ENCODE results near the gene TUBA8.
"Not testable (repeated sequence)": the region's sequence is repeated elsewhere in the genome, so short reads cannot be mapped to it uniquely, and the experiment has no call there.

Gene TUBA8

DNA sequence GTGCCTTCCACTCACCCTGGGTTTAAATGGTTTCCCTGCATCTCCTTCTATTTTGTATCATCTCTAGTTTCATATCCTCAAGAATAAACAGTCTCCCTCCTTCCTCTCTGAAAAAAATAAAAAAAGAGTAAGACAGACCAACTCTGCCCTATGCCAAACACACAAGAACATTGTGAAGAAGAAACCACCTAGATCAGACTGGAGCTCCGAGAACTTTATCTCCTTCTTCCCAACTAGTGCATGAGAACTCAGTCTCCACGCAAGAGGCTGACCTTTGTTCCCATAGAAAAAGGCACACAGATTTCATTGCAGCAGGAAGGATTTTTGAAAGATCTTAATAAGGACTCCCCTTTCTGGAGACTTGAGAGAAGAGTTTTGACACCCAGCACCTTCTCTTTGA lies 41.6 kb upstream of the TUBA8 start:
- Histone ChIP-seq H3K27ac (ENCODE audit: low read depth, low read length, poor library complexity, severe bottlenecking) (no peak overlapping the region), H3K4me2 (ENCODE audit: low read length) (no peak overlapping the region), H3K9me3 (ENCODE audit: low read length) (no peaks in the 10 kb centered on the region), H3K9me2 (ENCODE audit: low read depth, low read length) (no peaks in the 10 kb centered on the region), H3K9ac (ENCODE audit: low read length) (no peak overlapping the region), H3K36me3 (ENCODE audit: insufficient read depth, low read length) (no peaks in the 10 kb centered on the region), H3K4me3 (ENCODE audit: low read depth, low read length, poor library complexity, severe bottlenecking) (no peak overlapping the region), H3K4me1 (ENCODE audit: insufficient read depth, low read length, severe bottlenecking) (peaks cover 21% of the 10 kb centered on the region), H3K79me2 (ENCODE audit: insufficient read depth, low read length) (no peaks in the 10 kb centered on the region), H2AFZ (ENCODE audit: low read length) (no peak overlapping the region), H3K27me3 (ENCODE audit: insufficient read depth, low read length) (no peaks in the 10 kb centered on the region), H4K20me1 (ENCODE audit: insufficient read depth, low read length) (no peaks in the 10 kb centered on the region), H3F3A (ENCODE audit: insufficient read depth, low read length) (no peaks in the 10 kb centered on the region)
- no peak for TF ChIP-seq EZH2 (IDR thresholded peaks at IDR 0.05; ENCODE audit: borderline replicate concordance, low read length)
- no peak for TF ChIP-seq CTCF (IDR thresholded peaks at IDR 0.05; ENCODE audit: low read length)

DNA sequence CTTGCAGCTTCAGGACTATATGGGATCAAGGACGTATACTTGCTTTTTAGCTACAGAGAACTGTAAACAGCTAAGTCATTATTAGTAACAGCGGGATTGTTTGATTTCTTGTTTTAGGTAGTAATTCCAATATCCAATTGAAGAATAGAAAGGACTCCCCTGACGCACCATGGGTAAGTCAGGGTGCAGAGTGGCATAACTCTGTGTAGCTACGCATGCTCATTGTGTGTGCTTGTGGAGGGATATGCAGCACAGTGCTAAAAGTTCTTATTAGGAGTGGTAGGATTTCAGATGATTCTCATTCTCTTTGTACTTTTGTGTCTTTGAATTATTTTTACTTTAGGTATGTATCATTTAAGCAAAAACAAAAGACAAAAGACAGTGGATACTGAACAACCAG lies 40.6 kb upstream of the TUBA8 start:
- no peak overlapping the region for H3K27ac ChIP-seq (ENCODE audit: low read depth, low read length, poor library complexity, severe bottlenecking)

DNA sequence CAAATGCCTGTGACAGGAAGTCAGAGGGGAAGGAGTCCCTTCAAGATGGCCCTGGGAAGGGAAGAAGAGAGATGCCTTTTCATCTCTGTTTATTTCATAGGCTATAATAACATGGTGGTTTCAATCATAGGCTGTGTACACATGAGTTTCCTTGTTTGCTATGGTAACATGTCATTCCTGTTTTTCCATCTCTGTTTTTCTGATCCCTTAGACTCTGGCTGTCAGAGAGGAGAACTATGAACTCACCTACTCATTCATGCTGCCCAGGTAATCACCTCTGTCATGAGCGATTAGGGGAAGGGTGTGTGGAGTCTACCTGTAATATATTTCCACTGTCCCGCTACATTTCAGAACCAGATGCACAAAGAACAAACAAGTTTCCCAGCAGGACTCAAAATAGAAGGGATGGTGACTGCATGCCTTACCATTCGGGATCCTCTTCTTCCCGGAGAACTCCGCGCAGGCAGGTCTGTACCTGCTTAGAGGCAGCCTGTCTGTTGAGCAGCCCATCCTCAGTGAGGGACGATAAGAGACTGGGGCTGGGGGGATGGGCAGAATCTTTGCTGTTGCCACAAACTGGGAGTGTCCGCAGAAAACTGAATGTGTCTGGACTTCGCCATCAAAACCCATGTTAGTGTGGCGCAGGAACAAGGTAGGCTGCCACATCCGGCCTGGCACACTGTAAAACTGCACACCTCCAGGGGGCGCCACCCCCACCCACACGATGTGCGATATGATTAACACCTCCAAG lies 39.9 kb upstream of the TUBA8 start:
- Histone ChIP-seq H3K36me3 (ENCODE audit: insufficient read depth, low read length) (no peaks in the 10 kb centered on the region), H3K4me3 (ENCODE audit: low read depth, low read length, poor library complexity, severe bottlenecking) (no peak overlapping the region), H3K9ac (ENCODE audit: low read length) (no peak overlapping the region), H3K27ac (ENCODE audit: low read depth, low read length, poor library complexity, severe bottlenecking) (no peak overlapping the region), H3K4me1 (ENCODE audit: insufficient read depth, low read length, severe bottlenecking) (peaks cover 17% of the 10 kb centered on the region), H3K9me2 (ENCODE audit: low read depth, low read length) (no peaks in the 10 kb centered on the region), H3F3A (ENCODE audit: insufficient read depth, low read length) (no peaks in the 10 kb centered on the region), H3K27me3 (ENCODE audit: insufficient read depth, low read length) (no peaks in the 10 kb centered on the region), H3K9me3 (ENCODE audit: low read length) (no peaks in the 10 kb centered on the region), H3K79me2 (ENCODE audit: insufficient read depth, low read length) (no peaks in the 10 kb centered on the region), H2AFZ (ENCODE audit: low read length) (no peak overlapping the region), H3K4me2 (ENCODE audit: low read length) (no peak overlapping the region), H4K20me1 (ENCODE audit: insufficient read depth, low read length) (no peaks in the 10 kb centered on the region)
- TF ChIP-seq EZH2 (IDR thresholded peaks at IDR 0.05; ENCODE audit: borderline replicate concordance, low read length) = no peak
- peak; percentile 40; the same call in 1 of the 2 replicates for TF ChIP-seq CTCF (IDR thresholded peaks at IDR 0.05; ENCODE audit: low read length)

More for the DNA sequence above, 40.6 kb upstream of the TUBA8 start:
- no peaks in the 10 kb centered on the region for H3F3A ChIP-seq (ENCODE audit: insufficient read depth, low read length)
- H3K9me3 ChIP-seq (ENCODE audit: low read length) = no peaks in the 10 kb centered on the region
- no peak overlapping the region for H3K4me3 ChIP-seq (ENCODE audit: low read depth, low read length, poor library complexity, severe bottlenecking)
- H3K36me3 ChIP-seq (ENCODE audit: insufficient read depth, low read length) = no peaks in the 10 kb centered on the region
- H3K4me1 ChIP-seq (ENCODE audit: insufficient read depth, low read length, severe bottlenecking) = peaks cover 21% of the 10 kb centered on the region
- no peaks in the 10 kb centered on the region for H3K79me2 ChIP-seq (ENCODE audit: insufficient read depth, low read length)
- TF ChIP-seq CTCF (IDR thresholded peaks at IDR 0.05; ENCODE audit: low read length) (no peak), EZH2 (IDR thresholded peaks at IDR 0.05; ENCODE audit: borderline replicate concordance, low read length) (no peak)
- no peak overlapping the region for H2AFZ ChIP-seq (ENCODE audit: low read length)
- no peak overlapping the region for H3K4me2 ChIP-seq (ENCODE audit: low read length)
- H3K9me2 ChIP-seq (ENCODE audit: low read depth, low read length) = no peaks in the 10 kb centered on the region
- H3K9ac ChIP-seq (ENCODE audit: low read length) = no peak overlapping the region
- H4K20me1 ChIP-seq (ENCODE audit: insufficient read depth, low read length) = no peaks in the 10 kb centered on the region
- no peaks in the 10 kb centered on the region for H3K27me3 ChIP-seq (ENCODE audit: insufficient read depth, low read length)

DNA sequence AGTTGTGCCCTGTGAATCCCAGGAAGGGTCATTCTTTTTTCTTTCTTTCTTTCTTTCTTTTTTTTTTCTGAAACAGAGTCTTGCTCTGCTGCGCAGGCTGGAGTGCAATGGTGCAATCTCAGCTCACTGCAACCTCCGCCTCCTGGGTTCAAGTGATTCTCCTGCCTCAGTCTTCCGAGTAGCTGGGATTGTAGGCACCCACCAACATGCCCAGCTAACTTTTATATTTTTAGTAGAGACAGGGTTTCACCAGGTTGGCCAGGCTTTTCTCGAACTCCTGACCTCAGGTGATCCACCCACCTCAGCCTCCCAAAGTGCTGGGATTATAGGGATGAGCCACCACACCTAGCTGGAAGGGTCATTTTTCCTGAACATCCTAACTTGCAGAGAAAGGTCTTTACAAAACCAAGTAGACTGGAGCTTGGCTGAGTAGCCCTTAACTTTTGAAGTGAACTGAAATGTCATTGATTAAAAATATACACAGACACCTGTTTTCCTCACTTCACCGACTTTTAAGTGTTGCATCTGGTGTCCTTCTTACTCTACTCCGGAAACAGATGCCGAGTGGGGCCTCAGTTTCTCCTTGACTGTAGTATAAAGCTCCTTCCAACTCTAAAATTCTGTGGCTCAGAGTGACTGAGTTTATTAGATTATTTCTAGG lies 39.2 kb upstream of the TUBA8 start:
- H3F3A ChIP-seq (ENCODE audit: insufficient read depth, low read length); H3K4me2 ChIP-seq (ENCODE audit: low read length); H4K20me1 ChIP-seq (ENCODE audit: insufficient read depth, low read length); H3K27me3 ChIP-seq (ENCODE audit: insufficient read depth, low read length); H2AFZ ChIP-seq (ENCODE audit: low read length); H3K79me2 ChIP-seq (ENCODE audit: insufficient read depth, low read length); H3K9me2 ChIP-seq (ENCODE audit: low read depth, low read length); H3K9me3 ChIP-seq (ENCODE audit: low read length); H3K4me3 ChIP-seq (ENCODE audit: low read depth, low read length, poor library complexity, severe bottlenecking); H3K36me3 ChIP-seq (ENCODE audit: insufficient read depth, low read length); H3K9ac ChIP-seq (ENCODE audit: low read length); H3K27ac ChIP-seq (ENCODE audit: low read depth, low read length, poor library complexity, severe bottlenecking): not testable (repeated sequence)
- peaks cover 13% of the 10 kb centered on the region for H3K4me1 ChIP-seq (ENCODE audit: insufficient read depth, low read length, severe bottlenecking)
